ENCODE results near the gene CMKLR1.

Gene CMKLR1

GRCh38 chr12:108298761-108299275 lies 40.3 kb downstream of the CMKLR1 start:
- DNase-seq (no peak), ATAC-seq (no peak)

DNA sequence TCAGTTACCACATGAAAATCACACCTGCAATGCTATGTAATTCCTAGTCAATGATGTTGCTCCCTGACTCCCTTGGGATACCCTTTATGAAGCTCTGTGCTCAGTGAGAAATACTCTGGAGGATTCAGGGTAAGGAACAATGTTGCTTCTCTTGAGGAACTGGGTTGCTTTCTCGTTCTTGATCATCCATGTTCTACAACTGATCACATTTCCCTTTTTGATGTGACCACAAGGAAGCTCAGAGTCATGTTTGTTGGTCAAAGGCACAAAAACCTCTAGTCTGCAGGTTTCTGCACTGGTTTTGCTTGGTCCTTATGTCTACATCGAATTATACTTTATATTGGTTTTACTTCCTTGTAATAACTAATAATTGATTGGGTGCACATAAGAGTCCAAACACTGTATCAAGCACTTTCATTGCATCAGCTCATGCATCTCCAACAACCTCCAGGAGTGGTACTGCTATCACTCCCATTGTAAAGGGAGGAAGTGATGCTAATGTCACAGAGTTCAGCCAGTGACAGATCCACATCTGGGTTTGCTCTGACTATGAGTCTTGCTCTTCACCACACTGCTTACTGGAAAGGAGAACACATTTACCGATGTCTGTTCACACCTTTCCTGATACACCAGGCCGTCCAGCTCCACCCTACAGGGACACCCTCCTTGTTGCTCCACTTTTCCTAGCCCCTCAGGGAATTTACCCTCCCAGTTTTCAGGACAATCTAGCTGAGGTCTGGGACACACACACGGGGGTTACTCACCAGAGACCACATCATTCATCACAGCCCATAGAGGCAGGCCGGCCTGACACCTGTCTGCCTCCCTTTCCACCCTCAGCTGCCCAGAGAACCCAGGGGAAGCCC lies 41.0 kb downstream of the CMKLR1 start:
- DNase-seq, result no peak
- peak; percentile 19 for ATAC-seq

GRCh38 chr12:108297424-108297823 lies 41.7 kb downstream of the CMKLR1 start:
- no peak for ATAC-seq
- no peak for DNase-seq

DNA sequence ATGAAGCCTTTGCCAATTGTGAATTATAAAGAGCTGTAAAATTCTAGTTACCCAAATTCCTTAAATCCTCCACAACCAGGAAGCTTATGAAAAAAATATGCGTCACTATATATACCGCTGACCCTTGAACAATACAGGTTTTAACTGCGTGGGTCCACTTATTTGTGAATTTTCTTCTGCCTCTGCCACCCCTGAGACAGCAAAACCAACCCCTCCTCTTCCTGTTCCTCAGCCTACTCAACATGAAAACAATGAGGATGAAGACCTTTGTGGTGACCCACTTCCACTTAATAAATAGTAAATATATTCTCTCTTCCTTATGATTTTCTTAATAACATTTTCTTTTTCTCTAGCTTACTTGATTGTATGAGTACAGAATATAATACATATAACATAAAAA lies 42.2 kb downstream of the CMKLR1 start:
- no peak for ATAC-seq
- no peak for DNase-seq

DNA sequence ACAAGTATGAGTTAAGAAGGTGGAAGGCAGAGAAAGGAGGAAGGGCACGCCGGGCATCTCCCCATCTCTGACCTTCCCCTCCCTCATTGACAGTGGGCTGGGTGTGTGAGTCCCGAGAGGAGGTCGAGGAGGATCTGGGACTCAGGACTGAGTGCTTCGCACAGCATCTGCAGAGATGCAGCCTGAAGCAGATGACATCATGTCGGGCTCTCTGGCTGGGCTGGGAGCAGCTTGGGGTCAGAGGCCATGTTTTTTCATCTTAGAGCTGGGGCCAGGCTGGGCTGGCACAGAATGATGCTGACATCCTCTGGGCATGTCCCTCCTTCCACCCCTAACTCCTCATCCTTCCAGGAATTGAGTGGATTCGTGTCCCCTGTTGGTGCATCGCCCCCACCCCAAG lies 43.5 kb downstream of the CMKLR1 start:
- DNase-seq (no peak), ATAC-seq (no peak)

- DNase-seq, result no peak
- ATAC-seq, result no peak
Observed at GRCh38 chr12:108289350-108290161, 49.6 kb downstream of the CMKLR1 start.

DNA sequence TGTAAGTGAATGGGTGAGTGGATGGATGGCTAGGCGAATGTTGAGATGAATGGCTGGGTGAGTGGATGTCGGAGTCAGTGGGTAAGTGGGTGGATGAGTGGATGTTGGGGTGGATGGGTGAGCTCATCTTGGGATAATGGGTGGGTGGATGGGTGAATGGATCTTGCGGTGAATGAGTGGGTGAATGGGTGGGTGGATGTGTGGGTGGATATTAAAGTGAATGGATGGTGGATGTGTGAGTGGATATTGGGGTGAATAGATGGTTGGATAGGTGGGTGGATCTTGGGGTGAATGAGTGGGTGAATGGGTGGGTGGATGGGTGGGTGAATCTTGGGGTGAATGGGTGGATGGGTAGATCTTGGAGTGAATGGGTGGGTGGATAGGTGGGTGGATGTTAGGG lies 51.9 kb downstream of the CMKLR1 start:
- no peak for ATAC-seq
- DNase-seq, result no peak

- DNase-seq (no peak), ATAC-seq (no peak)
Observed at GRCh38 chr12:108285016-108285415, 54.1 kb downstream of the CMKLR1 start.

DNA sequence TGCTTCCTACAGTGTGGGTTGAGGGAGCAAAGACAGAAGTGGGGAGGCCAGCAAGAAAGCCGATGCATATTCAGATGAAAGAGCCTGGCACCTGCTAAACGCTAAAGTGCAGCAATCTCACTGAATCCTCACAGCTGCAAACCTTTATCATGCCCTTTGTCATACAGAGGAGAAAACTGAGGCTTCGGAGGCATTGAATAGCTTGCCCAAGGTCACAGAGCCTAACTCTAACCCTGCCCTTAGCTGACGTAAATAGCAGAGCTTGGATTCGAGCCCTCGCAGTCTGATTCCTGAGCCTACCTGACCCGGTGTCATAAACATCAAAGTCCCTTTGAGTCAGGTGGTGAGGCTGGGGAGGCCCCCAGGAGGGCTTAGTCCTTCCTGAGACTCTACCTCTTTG lies 54.9 kb downstream of the CMKLR1 start:
- no peak for ATAC-seq
- no peak for DNase-seq

- ATAC-seq (no peak), DNase-seq (no peak)
Observed at GRCh38 chr12:108282676-108283075, 56.4 kb downstream of the CMKLR1 start.

DNA sequence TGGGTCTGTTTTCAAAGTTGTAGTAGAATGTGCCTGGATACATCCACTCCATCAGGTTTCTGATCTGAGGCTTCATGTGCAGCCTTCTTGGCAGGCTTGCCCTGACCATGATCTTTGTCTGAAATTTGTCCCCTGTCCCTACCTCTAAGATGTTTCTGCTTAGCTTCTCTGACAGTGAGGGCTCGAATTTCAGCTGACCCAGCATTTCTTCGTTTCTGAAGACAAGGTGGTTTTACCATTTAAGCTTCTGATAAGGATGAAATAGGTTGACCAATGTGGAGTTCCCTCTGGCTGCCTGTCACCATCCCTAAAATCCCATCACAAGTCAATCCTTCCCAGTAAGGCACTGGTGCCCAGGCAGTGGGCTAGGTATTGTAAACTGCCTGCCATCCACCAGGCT lies 57.0 kb downstream of the CMKLR1 start:
- no peak for DNase-seq
- no peak for ATAC-seq

DNA sequence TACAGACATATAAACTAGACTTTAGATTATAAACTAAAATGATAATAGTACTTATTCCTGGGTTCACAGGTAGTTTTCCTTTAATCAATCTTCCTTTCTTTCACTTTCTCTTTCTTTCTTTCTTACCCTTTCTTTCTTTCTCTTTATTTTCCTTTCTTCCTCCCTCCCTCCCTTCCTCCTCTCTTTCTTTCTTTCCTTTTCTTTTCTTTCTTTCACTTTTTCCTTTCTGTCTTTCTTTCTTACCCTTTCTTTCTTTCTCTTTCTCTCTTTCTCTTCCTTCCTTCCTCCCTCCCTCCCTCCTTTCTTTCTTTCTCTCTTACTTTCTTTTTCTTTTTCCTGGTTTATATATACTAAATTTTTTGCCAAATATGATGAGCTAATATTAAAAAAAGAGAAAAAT lies 61.5 kb downstream of the CMKLR1 start:
- DNase-seq (no peak), ATAC-seq (no peak)

DNA sequence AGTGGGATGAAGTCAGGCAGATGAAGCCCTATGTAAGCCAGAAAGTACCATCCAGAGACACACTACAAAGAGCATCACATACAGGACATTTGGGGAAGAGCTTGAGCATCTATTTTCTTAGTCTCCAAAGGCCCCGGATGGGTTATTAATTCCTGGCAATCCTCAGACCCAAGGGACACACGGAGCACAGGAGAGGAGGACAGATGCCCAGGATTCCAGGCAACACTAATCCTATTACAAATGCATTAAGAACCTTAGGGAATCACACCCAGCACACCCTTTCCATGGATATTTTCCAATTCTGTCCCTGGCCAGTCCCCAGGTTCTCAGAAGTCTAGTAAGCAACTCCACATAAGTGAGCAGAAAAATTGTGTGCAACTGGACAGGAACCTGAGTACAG lies 65.9 kb downstream of the CMKLR1 start:
- no peak for ATAC-seq

DNA sequence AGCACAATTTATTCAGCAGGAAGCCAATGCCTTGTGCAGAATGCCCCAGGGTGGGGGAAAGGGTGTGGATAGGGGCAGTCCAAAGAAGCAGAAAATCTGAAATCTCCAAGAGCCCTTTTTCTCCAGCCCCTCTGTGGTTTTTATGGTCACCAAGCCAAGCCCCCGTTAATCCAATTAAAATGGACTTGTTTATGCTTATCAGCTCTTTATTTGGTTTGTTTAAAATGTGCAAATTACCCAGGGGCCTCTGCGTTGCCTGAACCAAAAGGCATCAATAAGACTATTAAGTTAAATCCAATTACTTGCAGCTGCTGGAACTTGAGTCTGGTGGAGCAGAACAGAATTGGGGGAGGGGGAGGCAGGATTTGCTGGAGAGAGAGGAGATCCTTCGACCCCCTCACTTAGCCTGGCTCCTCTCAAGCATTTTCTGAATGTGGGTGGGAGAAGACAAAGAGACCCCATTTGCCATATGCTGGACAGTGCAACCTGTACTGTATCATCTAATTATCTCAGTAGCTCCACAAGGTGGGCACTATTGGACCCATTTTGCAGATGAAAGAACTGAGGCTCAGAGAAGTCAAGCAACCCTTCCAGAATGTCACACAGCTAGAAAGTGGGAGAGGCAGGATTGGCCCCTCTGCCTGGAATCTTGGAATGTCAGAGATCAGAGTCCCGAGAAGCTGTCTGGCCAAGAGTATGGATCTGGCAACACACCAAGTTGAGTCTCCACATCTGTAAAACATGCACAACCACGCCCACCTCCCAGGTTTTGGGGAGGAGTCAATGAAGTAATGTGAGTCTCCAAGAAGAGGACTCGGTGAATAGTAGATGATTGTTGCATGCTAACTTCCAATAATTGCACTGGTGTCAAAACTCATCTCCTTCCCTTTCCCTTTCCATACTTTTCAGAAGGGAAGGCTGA lies 66.9 kb downstream of the CMKLR1 start:
- no peak for DNase-seq
- no peak for ATAC-seq

More for the DNA sequence above, 65.9 kb downstream of the CMKLR1 start:
- no peak for DNase-seq

- DNase-seq, result no peak
- no peak for ATAC-seq
Observed at GRCh38 chr12:108270849-108271143, 68.3 kb downstream of the CMKLR1 start.

DNA sequence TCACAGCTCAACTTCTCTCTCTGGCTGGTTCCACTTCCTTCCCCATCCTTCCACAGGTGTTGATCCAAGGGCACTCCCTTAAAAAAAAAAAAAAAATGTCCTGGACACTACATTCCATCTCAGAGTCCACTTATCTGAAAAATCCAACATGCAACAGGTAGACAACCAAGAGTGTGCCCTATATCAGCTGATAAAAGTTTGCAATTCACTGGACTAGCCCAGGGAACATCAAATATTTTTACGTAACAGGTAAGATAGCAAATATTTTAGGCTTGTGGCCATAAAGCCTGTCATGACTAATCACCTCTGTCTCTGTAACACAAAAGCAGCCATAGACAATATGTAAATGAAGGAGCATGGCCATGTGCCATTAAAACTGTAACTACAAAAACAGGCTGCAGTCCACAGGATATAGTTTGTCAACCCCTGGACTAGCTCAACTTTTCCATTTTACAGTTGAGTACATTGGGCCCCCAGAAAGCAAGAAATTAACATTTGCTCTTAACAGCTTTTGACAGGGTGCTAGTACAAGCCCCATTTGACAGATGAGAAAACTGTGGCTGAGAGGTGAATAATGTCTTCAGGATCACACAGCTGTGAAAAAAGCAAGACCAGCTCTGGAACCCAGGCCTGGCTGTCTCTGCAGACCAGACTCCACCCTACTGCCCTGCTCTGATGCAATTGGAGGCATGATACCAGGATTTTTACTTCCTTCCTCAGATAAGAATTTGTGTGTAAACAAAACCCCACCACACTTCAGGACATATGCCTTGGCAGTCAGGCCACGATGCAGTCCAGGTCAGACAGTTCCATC lies 68.9 kb downstream of the CMKLR1 start:
- no peak for DNase-seq
- ATAC-seq, result no peak

DNA sequence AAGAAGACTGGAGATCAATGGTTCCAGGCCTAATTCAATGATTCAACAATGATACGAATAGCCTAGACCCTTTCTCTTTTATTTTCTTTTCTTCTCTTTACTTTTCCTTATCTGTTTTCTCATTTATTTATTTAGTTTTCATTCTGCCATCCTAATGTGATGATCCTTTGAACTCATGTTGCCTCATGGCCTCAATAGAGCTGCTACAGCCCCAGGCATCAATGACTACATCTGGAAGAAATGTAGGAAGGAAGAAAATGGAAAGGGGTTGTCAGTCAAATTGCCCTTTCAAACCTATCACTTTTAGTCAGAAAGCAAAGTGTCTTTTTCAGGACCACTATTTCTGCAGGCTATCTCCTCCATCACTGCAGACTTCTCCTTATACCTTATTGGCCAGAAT lies 69.9 kb downstream of the CMKLR1 start:
- DNase-seq (no peak), ATAC-seq (no peak)

- no peak for DNase-seq
- ATAC-seq, result no peak
Observed at GRCh38 chr12:108268397-108268796, 70.7 kb downstream of the CMKLR1 start.

GRCh38 chr12:108267450-108267849 lies 71.7 kb downstream of the CMKLR1 start:
- no peak for ATAC-seq
- DNase-seq, result no peak

GRCh38 chr12:108266131-108266530 lies 73.0 kb downstream of the CMKLR1 start:
- ATAC-seq (no peak), DNase-seq (no peak)

GRCh38 chr12:108265505-108265904 lies 73.6 kb downstream of the CMKLR1 start:
- ATAC-seq (no peak), DNase-seq (no peak)

All from stimulated activated naive CD8-positive, alpha-beta T cell treated with anti-CD3 and anti-CD28 coated beads, Interleukin-15, Interleukin-2, amounts not matched to agents 100 U/mL and 50 U/mL, for 24 hours (primary cell).